Neuronal stem cell (in vitro differentiated cells): ENCODE measurements around the gene NPAS3.

Experiments
- DNase-seq: peaks from one replicate; pipeline ENCODE4 v3.0.0-alpha.2; 2013; ENCODE audit warnings: low spot score
- H2AFZ ChIP-seq: one replicate; pipeline ENCODE4 v1.6.1; 2013; ENCODE audit warnings: mild to moderate bottlenecking, low read length, inconsistent platforms
- H2AK5ac ChIP-seq: 2 replicates; pipeline ENCODE4 v1.6.1; 2013; ENCODE audit warnings: low read depth, mild to moderate bottlenecking, inconsistent platforms, low read length, moderate library complexity, mixed read lengths
- H2BK120ac ChIP-seq: 2 replicates; pipeline ENCODE4 v1.6.1; 2013; ENCODE audit warnings: low read depth, mild to moderate bottlenecking, inconsistent platforms, low read length, moderate library complexity, mixed read lengths
- H2BK12ac ChIP-seq: one replicate; pipeline ENCODE4 v1.6.1; 2013; ENCODE audit warnings: low read length, inconsistent platforms
- H2BK15ac ChIP-seq: 2 replicates; pipeline ENCODE4 v1.6.1; 2013; ENCODE audit warnings: mild to moderate bottlenecking, low read length, inconsistent platforms, mixed read lengths
- H2BK5ac ChIP-seq: one replicate; pipeline ENCODE4 v1.6.1; 2013; ENCODE audit warnings: inconsistent platforms, mild to moderate bottlenecking, low read length, moderate library complexity
- H3K14ac ChIP-seq: one replicate; pipeline ENCODE4 v1.6.1; 2013; ENCODE audit warnings: low read length, inconsistent platforms
- H3K18ac ChIP-seq: 2 replicates; pipeline ENCODE4 v1.6.1; 2013; ENCODE audit warnings: low read length, inconsistent platforms
- H3K23ac ChIP-seq: 2 replicates; pipeline ENCODE4 v1.6.1; 2013; ENCODE audit warnings: low read depth, mild to moderate bottlenecking, mixed read lengths, low read length, inconsistent platforms; ENCODE audit not compliant: poor library complexity
- H3K27ac ChIP-seq: replicated peaks from 3 replicates; pipeline ENCODE4 v1.5.1; 2013; ENCODE audit warnings: low read length, inconsistent platforms
- H3K27me3 ChIP-seq, 3 experiments: 2 replicates each; pipeline ENCODE4 v1.6.1; 2013; ENCODE audit warnings: low read length in 3 of 3, mild to moderate bottlenecking in 2 of 3, inconsistent platforms in 1 of 3, low read depth in 1 of 3, mixed read lengths in 1 of 3, moderate library complexity in 1 of 3; ENCODE audit not compliant: control insufficient read depth in 3 of 3, insufficient read depth in 3 of 3
- H3K36me3 ChIP-seq, 2 donors: replicated peaks in 1 of 2; 2 replicates each; pipeline ENCODE4 v1.6.1; 2013; ENCODE audit warnings: low read length in 2 of 2; ENCODE audit not compliant: control insufficient read depth in 2 of 2, insufficient read depth in 2 of 2
- H3K4ac ChIP-seq: 2 replicates; pipeline ENCODE4 v1.6.1; 2013; ENCODE audit warnings: inconsistent platforms, mild to moderate bottlenecking, low read length, moderate library complexity
- H3K4me1 ChIP-seq, 2 donors: 1 replicate in 1 of 2; 2 replicates in 1 of 2; pipeline ENCODE4 v1.6.1; 2013; ENCODE audit warnings: low read length in 2 of 2, low read depth in 1 of 2; ENCODE audit not compliant: control insufficient read depth in 2 of 2, insufficient read depth in 1 of 2
- H3K4me2 ChIP-seq: one replicate; pipeline ENCODE4 v1.6.1; 2013; ENCODE audit warnings: mild to moderate bottlenecking, low read length, inconsistent platforms; ENCODE audit not compliant: insufficient read depth, poor library complexity, severe bottlenecking
- H3K4me3 ChIP-seq, 2 donors: 2 replicates each; pipeline ENCODE4 v1.5.1; 2013; ENCODE audit warnings: low read length in 2 of 2, mild to moderate bottlenecking in 2 of 2, inconsistent platforms in 1 of 2, moderate library complexity in 1 of 2
- H3K79me1 ChIP-seq: one replicate; pipeline ENCODE4 v1.6.1; 2013; ENCODE audit warnings: low read depth, mild to moderate bottlenecking, inconsistent platforms, low read length, moderate library complexity
- H3K9ac ChIP-seq: one replicate; pipeline ENCODE4 v1.6.1; 2013; ENCODE audit warnings: mild to moderate bottlenecking, low read depth, low read length, inconsistent platforms; ENCODE audit not compliant: poor library complexity
- H3K9me3 ChIP-seq, 2 donors: replicated peaks in 1 of 2; 2 replicates each; pipeline versions ENCODE3 to v1.6.1; 2013; ENCODE audit warnings: low read length in 2 of 2, mild to moderate bottlenecking in 2 of 2, inconsistent platforms in 1 of 2, low read depth in 1 of 2, mixed read lengths in 1 of 2, moderate library complexity in 1 of 2; ENCODE audit not compliant: control insufficient read depth in 2 of 2, insufficient read depth in 1 of 2
- H4K8ac ChIP-seq: one replicate; pipeline ENCODE4 v1.6.1; 2013; ENCODE audit warnings: low read depth, mild to moderate bottlenecking, inconsistent platforms, low read length, moderate library complexity
- H4K91ac ChIP-seq: one replicate; pipeline ENCODE4 v1.6.1; 2013; ENCODE audit warnings: low read length, low read depth, mild to moderate bottlenecking, inconsistent platforms; ENCODE audit not compliant: poor library complexity
- WGBS, 2 donors: extraction: QIAGEN DNeasy Blood & Tissue Kit; methylation state at CpG; one replicate each; pipeline ENCODE4 v1.1.7; 2013; ENCODE audit warnings: missing lambda C conversion rate in 2 of 2, mixed read lengths in 1 of 2; ENCODE audit not compliant: insufficient read length in 2 of 2, insufficient replicate concordance in 1 of 2; ENCODE audit errors: extremely low coverage in 2 of 2; 5-methylcytosine and 5-hydroxymethylcytosine counted together

The NPAS3 gene

DNA sequence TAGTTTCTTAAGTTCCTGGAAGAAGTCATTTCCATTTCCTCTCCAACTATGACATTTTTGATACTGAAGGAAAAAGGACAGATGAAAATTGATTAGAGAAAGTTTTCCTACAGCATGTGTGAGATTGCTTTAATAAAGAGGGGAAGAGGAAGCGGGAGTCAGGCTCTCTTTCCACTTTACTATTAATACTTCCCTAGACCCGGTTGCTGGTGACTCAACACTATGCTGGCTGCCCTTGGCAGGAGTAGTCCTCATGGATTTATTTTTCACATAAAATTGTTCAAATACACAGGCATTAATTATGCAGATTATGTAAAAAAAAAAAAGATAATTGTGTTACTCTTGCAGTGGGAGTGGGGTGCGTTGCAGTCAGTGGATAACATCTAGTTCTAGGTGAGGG is 718.8 kb downstream of the NPAS3 start:
- Histone ChIP-seq H3K27me3 (no peaks in the 10 kb centered on the region), H2BK120ac (no peak overlapping the region), H2BK5ac (no peak overlapping the region), H3K9me3 (no peaks in the 10 kb centered on the region), H4K8ac (no peak overlapping the region), H2AFZ (no peak overlapping the region), H2AK5ac (no peak overlapping the region), H2BK15ac (no peak overlapping the region), H3K18ac (no peak overlapping the region), H3K4ac (no peak overlapping the region), H4K91ac (no peak overlapping the region), H3K4me1 (no peaks in the 10 kb centered on the region), H3K27ac (no peak overlapping the region), H3K4me2 (no peak overlapping the region), H3K4me3 (no peak overlapping the region), H2BK12ac (no peak overlapping the region), H3K9ac (no peak overlapping the region), H3K79me1 (no peaks in the 10 kb centered on the region), H3K36me3 (no peaks in the 10 kb centered on the region), H3K23ac (no peak overlapping the region), H3K14ac (no peak overlapping the region)
- whole genome bisulfite sequencing, 2 donors, result no CpG with 5 or more reads among the region's 3 CpGs
- no peak for DNase-seq

DNA sequence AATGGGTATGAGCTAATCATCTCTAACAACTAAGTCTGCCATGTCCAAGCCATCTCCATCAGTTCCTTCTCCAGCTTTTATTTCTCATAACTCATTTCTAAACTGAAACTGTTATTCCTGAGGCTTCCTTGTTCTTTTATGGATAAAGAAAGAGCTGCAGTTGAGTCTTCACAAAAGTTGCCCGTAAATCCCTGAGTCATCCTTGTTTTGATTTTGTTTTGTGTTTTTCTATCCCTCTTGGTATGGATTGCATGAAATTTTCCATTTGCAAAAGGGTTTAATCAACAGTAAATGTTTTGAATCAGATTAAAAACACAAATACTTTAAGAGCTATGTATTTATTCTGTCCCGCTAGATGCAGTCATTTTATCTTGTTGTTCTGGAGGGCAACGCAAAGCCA is 721.6 kb downstream of the NPAS3 start:
- H2BK15ac ChIP-seq, result no peak overlapping the region
- H3K14ac ChIP-seq, result no peak overlapping the region
- no peak overlapping the region for H3K4me2 ChIP-seq
- no peak overlapping the region for H3K4me3 ChIP-seq
- no peaks in the 10 kb centered on the region for H3K79me1 ChIP-seq
- H3K18ac ChIP-seq, result no peak overlapping the region
- H3K36me3 ChIP-seq, result no peaks in the 10 kb centered on the region
- no peak overlapping the region for H2AK5ac ChIP-seq
- H2BK5ac ChIP-seq, result no peak overlapping the region
- no peak overlapping the region for H3K4ac ChIP-seq
- no peaks in the 10 kb centered on the region for H3K4me1 ChIP-seq
- DNase-seq, result no peak
- no peak overlapping the region for H4K8ac ChIP-seq
- H3K27ac ChIP-seq, result no peak overlapping the region
- H3K23ac ChIP-seq, result no peak overlapping the region
- no peak overlapping the region for H3K9ac ChIP-seq
- H3K27me3 ChIP-seq, result no peaks in the 10 kb centered on the region
- no peak overlapping the region for H2BK12ac ChIP-seq
- no peak overlapping the region for H2AFZ ChIP-seq
- H3K9me3 ChIP-seq, result peaks cover 0 to 3% of the 10 kb centered on the region in 2 donors
- WGBS, 2 donors, result no CpG with 5 or more reads among the region's 3 CpGs
- H4K91ac ChIP-seq, result no peak overlapping the region
- no peak overlapping the region for H2BK120ac ChIP-seq

- no CpG with 5 or more reads among the region's 3 CpGs for WGBS, 2 donors
Measured at GRCh38 chr14:33661101-33661500, 722.4 kb downstream of the NPAS3 start.

GRCh38 chr14:33668066-33668465 is 729.4 kb downstream of the NPAS3 start:
- Histone ChIP-seq H3K79me1 (no peaks in the 10 kb centered on the region), H3K4me3 (no peak overlapping the region), H3K18ac (no peak overlapping the region), H4K8ac (no peak overlapping the region), H3K9me3 (peaks cover 2 to 8% of the 10 kb centered on the region in 2 donors), H3K4me2 (no peak overlapping the region), H3K14ac (no peak overlapping the region), H4K91ac (no peak overlapping the region), H2AFZ (no peak overlapping the region), H2BK120ac (no peak overlapping the region), H3K4me1 (no peaks in the 10 kb centered on the region), H3K27me3 (no peaks in the 10 kb centered on the region), H2BK15ac (no peak overlapping the region), H2BK12ac (no peak overlapping the region), H3K23ac (no peak overlapping the region), H2BK5ac (no peak overlapping the region), H2AK5ac (no peak overlapping the region), H3K27ac (no peak overlapping the region), H3K9ac (no peak overlapping the region), H3K4ac (no peak overlapping the region), H3K36me3 (no peaks in the 10 kb centered on the region)
- WGBS, 2 donors, result no CpG with 5 or more reads among the region's 4 CpGs
- no peak for DNase-seq

More at GRCh38 chr14:33661101-33661500, 722.4 kb downstream of the NPAS3 start:
- no peaks in the 10 kb centered on the region for H3K36me3 ChIP-seq
- no peaks in the 10 kb centered on the region for H3K27me3 ChIP-seq
- no peak overlapping the region for H3K23ac ChIP-seq
- no peaks in the 10 kb centered on the region for H3K4me1 ChIP-seq
- no peak overlapping the region for H4K91ac ChIP-seq
- H2AK5ac ChIP-seq, result no peak overlapping the region
- H3K4me2 ChIP-seq, result no peak overlapping the region
- no peak overlapping the region for H3K4ac ChIP-seq
- H2BK12ac ChIP-seq, result no peak overlapping the region
- DNase-seq, result no peak
- no peak overlapping the region for H3K9ac ChIP-seq
- H3K79me1 ChIP-seq, result no peaks in the 10 kb centered on the region
- H3K27ac ChIP-seq, result no peak overlapping the region
- H3K14ac ChIP-seq, result no peak overlapping the region
- H2BK5ac ChIP-seq, result no peak overlapping the region
- H3K9me3 ChIP-seq, result peaks cover under 1 to 3% of the 10 kb centered on the region in 2 donors
- no peak overlapping the region for H2BK120ac ChIP-seq
- H3K18ac ChIP-seq, result no peak overlapping the region
- no peak overlapping the region for H4K8ac ChIP-seq
- H2AFZ ChIP-seq, result no peak overlapping the region
- no peak overlapping the region for H2BK15ac ChIP-seq
- H3K4me3 ChIP-seq, result no peak overlapping the region
